Measurements from ENCODE around the gene DYNC1H1. TPM values are rescaled to one million over a fixed set of nuclear protein-coding genes. Genes with fewer than 3 reads are reported as not detected.

The DYNC1H1 gene
- total RNA-seq, 1 experiment from 2014 or later, result 438 TPM

- 0 out of 2 replicates have a peak, but pooled peaks have one; percentile 16 for TF ChIP-seq ZNF281 (CRISPR knock-in tag; IDR thresholded peaks at IDR 0.05)
- TF ChIP-seq RORB (CRISPR knock-in tag; IDR thresholded peaks at IDR 0.05), result no peak
- TF ChIP-seq E2F4 (CRISPR knock-in tag; IDR thresholded peaks at IDR 0.05; ENCODE audit: borderline replicate concordance, low read depth), result no peak
- TF ChIP-seq TP53 (CRISPR knock-in tag; IDR thresholded peaks at IDR 0.05), result no peak
These were observed 122.8 kb downstream of the DYNC1H1 start, which contains the start of gene HSP90AA1 (continued) for GRCh38 chr14:102086972-102087761.

- no peaks in the 10 kb centered on the region for H3K9me3 Mint-ChIP-seq
- no peak for DNase-seq (ENCODE audit: low spot score)
- peak overlapping the region; percentile 96; the same call in 1 of the 2 replicates for H3K27ac Mint-ChIP-seq
- POLR2A ChIA-PET, result interaction anchor here (0.7 to 1.4 kb wide), 5 partner anchors 34 to 122 kb away, joined by 3 to 11 read pairs (median 3); no protein-coding TSS in a partner anchor
- peaks cover 36% of the 10 kb centered on the region for H3K36me3 Mint-ChIP-seq
- TF ChIP-seq CTCF (IDR thresholded peaks at IDR 0.05) (no peak), SMAD3 (CRISPR knock-in tag; IDR thresholded peaks at IDR 0.05; ENCODE audit: borderline replicate concordance) (no peak)
- no peak for ATAC-seq
- H3K4me3 Mint-ChIP-seq, result peak overlapping the region; percentile 70
- H3K4me1 Mint-ChIP-seq, result peaks cover 53% of the 10 kb centered on the region
- CTCF ChIA-PET, result interaction anchor here (0.6 to 3.2 kb wide), 4 partner anchors 10 to 226 kb away, joined by 4 to 19 read pairs (median 12); no protein-coding TSS in a partner anchor
- H3K27me3 Mint-ChIP-seq (ENCODE audit: low read depth), result no peaks in the 10 kb centered on the region
These were observed 123.3 kb downstream of the DYNC1H1 start for GRCh38 chr14:102087762-102088011.

DNA sequence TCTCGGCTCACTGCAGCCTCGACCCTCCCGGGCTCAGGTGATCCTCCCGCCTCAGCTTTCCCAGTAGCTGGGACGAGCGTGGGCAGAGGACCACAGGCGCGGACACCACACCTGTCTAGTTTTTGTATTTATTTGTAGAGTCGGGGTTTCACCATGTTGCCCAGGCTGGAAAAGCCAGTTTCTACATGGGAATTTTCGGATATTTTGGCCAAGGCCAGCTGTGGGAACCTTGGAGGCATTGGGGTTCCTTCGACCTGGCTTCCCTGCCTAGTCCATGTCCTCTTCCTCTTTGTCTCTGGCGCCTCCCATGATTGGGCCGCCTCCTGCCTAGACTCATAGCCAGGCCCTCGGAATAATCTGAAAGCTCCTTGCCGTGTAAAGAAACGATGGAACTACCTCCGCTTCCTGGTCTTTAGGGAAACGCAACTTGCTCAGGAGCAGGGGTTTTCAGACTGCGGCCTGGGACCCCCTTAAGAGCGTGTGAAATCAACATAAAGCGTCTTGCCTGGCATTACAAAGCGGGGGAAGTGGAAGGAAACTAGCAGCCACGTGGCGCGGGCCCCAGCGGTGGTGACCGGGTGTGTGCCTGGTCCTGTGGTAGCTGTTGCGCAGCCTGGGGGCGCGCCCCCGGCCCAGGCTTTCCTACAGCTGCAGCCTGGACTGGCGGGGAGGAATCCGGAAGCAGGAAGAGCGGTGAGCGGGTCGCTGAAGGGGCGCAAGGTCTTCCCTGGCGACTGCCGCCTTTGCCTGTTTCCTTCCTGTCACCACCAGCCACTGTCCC is 123.8 kb downstream of the DYNC1H1 start:
- TF ChIP-seq, protein P1, sequence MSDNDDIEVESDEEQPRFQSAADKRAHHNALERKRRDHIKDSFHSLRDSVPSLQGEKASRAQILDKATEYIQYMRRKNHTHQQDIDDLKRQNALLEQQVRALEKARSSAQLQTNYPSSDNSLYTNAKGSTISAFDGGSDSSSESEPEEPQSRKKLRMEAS (CRISPR knock-in tag; IDR thresholded peaks at IDR 0.05), result peak; percentile 90
- TF ChIP-seq FOXJ3 (CRISPR knock-in tag; IDR thresholded peaks at IDR 0.05; ENCODE audit: borderline replicate concordance), result no peak
- TF ChIP-seq ESRRA (CRISPR knock-in tag; IDR thresholded peaks at IDR 0.05; ENCODE audit: borderline replicate concordance), result no peak
- TF ChIP-seq, protein P2, sequence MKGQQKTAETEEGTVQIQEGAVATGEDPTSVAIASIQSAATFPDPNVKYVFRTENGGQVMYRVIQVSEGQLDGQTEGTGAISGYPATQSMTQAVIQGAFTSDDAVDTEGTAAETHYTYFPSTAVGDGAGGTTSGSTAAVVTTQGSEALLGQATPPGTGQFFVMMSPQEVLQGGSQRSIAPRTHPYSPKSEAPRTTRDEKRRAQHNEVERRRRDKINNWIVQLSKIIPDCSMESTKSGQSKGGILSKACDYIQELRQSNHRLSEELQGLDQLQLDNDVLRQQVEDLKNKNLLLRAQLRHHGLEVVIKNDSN (CRISPR knock-in tag; IDR thresholded peaks at IDR 0.05), result peak; percentile 32; the same call in 1 of the 2 replicates
- no peak for TF ChIP-seq FOXP1 (CRISPR knock-in tag; IDR thresholded peaks at IDR 0.05; ENCODE audit: borderline replicate concordance)
- no peak for TF ChIP-seq FOXP4 (CRISPR knock-in tag; IDR thresholded peaks at IDR 0.05)
- TF ChIP-seq, protein P3, sequence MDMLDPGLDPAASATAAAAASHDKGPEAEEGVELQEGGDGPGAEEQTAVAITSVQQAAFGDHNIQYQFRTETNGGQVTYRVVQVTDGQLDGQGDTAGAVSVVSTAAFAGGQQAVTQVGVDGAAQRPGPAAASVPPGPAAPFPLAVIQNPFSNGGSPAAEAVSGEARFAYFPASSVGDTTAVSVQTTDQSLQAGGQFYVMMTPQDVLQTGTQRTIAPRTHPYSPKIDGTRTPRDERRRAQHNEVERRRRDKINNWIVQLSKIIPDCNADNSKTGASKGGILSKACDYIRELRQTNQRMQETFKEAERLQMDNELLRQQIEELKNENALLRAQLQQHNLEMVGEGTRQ (CRISPR knock-in tag; IDR thresholded peaks at IDR 0.05), result peak; percentile 41; the same call in 1 of the 2 replicates
- CTCF ChIA-PET, result interaction anchor here (0.5 to 3.2 kb wide), 7 partner anchors 9 to 226 kb away, joined by 3 to 19 read pairs (median 6); partner anchors contain the start of gene MOK
- POLR2A ChIA-PET, result interaction anchor here (0.5 to 1.4 kb wide), 7 partner anchors 10 to 445 kb away, joined by 3 to 9 read pairs (median 3); no protein-coding TSS in a partner anchor
- H3K4me3 Mint-ChIP-seq, result peak overlapping the region; percentile 70
- no peaks in the 10 kb centered on the region for H3K9me3 Mint-ChIP-seq
- H3K27me3 Mint-ChIP-seq (ENCODE audit: low read depth), result no peaks in the 10 kb centered on the region
- H3K4me1 Mint-ChIP-seq, result peaks cover 48% of the 10 kb centered on the region
- DNase-seq (ENCODE audit: low spot score) (peak; percentile 72), ATAC-seq (peak; percentile 40)
- peaks cover 31% of the 10 kb centered on the region for H3K36me3 Mint-ChIP-seq
- H3K27ac Mint-ChIP-seq, result peak overlapping the region; percentile 96
